Neural crest cell (in vitro differentiated cells): ENCODE results near the gene FANCC. TPM values are rescaled to one million over a fixed set of nuclear protein-coding genes. Genes with fewer than 3 reads are reported as not detected.
"Not testable (repeated sequence)": the region's sequence is repeated elsewhere in the genome, so short reads cannot be mapped to it uniquely, and the experiment has no call there.

Experiments used
- DNase-seq: peaks from one replicate; pipeline ENCODE4 v3.0.0; 2021; ENCODE audit warnings: low read depth, mixed read lengths, low spot score
- H3K27ac Mint-ChIP-seq: one replicate; pipeline ENCODE4 v1.8.0; 2021; ENCODE audit warnings: mild to moderate bottlenecking, mixed read lengths; ENCODE audit not compliant: unreplicated experiment
- H3K27me3 Mint-ChIP-seq: 2 replicates; pipeline ENCODE4 v1.8.0; 2021; ENCODE audit warnings: low read depth, mild to moderate bottlenecking, mixed read lengths
- H3K36me3 Mint-ChIP-seq: 2 replicates; pipeline ENCODE4 v1.8.0; 2021; ENCODE audit warnings: low read depth, mild to moderate bottlenecking, mixed read lengths
- H3K4me1 Mint-ChIP-seq: 2 replicates; pipeline ENCODE4 v1.8.0; 2021; ENCODE audit warnings: mixed read lengths
- H3K4me3 Mint-ChIP-seq: one replicate; pipeline ENCODE4 v1.8.0; 2021; ENCODE audit warnings: mild to moderate bottlenecking, mixed read lengths
- H3K9me3 Mint-ChIP-seq: 2 replicates; pipeline ENCODE4 v1.8.0; 2021; ENCODE audit warnings: mixed read lengths
- total RNA-seq: library from RNA; stranded (reverse); gene quantifications from 2 replicates; pipeline ENCODE4 v1.2.1, GENCODE V29; 2021
- TF ChIP-seq, protein P1 (sequence below): fragments of 200-600 bp; sonication (generic); conservative IDR thresholded peaks from 2 replicates; pipeline ENCODE4 v1.5.0; 2021; ENCODE audit warnings: antibody characterized with exemption, mild to moderate bottlenecking

The FANCC gene
- total RNA-seq, 1 donor from 2014 or later = 24.6 TPM

DNA sequence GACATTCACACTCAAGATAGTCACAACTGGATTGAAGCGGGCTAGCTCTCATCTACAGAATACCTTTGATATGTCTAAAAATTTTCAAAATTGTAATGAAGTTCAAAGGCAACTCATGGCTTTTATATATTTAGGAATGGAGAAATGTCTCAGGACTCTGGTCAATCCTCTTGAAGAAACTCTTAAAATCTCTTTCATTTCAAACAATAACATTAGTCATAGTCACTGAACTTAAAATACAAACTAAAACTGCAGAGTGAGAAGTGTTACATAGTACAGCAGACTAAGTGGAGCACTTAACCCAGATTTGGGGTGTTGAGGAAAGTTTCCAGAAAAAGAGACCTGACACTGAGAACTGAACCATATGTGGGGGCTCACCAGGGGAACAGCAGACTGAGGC, 20.7 kb downstream of the FANCC start:
- Mint-ChIP-seq H3K9me3 (peaks cover 3% of the 10 kb centered on the region), H3K4me3 (no peak overlapping the region), H3K36me3 (peaks cover 6% of the 10 kb centered on the region), H3K27ac (no peak overlapping the region), H3K27me3 (no peaks in the 10 kb centered on the region), H3K4me1 (peaks cover 11% of the 10 kb centered on the region)
- TF ChIP-seq, protein P1, sequence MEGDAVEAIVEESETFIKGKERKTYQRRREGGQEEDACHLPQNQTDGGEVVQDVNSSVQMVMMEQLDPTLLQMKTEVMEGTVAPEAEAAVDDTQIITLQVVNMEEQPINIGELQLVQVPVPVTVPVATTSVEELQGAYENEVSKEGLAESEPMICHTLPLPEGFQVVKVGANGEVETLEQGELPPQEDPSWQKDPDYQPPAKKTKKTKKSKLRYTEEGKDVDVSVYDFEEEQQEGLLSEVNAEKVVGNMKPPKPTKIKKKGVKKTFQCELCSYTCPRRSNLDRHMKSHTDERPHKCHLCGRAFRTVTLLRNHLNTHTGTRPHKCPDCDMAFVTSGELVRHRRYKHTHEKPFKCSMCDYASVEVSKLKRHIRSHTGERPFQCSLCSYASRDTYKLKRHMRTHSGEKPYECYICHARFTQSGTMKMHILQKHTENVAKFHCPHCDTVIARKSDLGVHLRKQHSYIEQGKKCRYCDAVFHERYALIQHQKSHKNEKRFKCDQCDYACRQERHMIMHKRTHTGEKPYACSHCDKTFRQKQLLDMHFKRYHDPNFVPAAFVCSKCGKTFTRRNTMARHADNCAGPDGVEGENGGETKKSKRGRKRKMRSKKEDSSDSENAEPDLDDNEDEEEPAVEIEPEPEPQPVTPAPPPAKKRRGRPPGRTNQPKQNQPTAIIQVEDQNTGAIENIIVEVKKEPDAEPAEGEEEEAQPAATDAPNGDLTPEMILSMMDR = no peak
- DNase-seq = no peak

GRCh38 chr9:95293296-95293695, 24.2 kb downstream of the FANCC start:
- not testable (repeated sequence) for H3K9me3 Mint-ChIP-seq, H3K27ac Mint-ChIP-seq, H3K36me3 Mint-ChIP-seq, DNase-seq, H3K4me3 Mint-ChIP-seq, H3K27me3 Mint-ChIP-seq
- H3K4me1 Mint-ChIP-seq = peaks cover 11% of the 10 kb centered on the region

DNA sequence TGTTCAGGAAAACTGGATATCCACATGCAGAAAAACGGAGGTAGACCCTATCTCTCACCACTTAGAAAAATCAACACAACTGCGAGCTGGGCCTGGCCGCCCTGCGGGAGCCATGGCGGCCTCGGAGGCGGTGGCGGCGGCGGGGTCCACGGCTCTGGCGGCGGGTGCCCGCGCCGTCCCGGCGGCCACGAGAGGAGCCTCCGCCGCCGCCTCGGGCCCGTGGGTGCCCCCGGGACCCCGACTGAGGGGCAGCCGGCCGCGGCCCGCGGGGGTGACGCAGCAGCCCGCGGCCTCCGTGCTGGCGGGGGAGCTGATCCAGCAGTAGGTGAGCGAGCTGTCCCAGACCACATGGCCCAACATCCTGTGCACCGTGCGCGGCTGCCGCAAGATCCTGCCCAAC, 25.3 kb downstream of the FANCC start:
- TF ChIP-seq, protein P1 = no peak
- H3K4me3 Mint-ChIP-seq = no peak overlapping the region
- peaks cover 6% of the 10 kb centered on the region for H3K36me3 Mint-ChIP-seq
- H3K9me3 Mint-ChIP-seq = peaks cover 8% of the 10 kb centered on the region
- no peaks in the 10 kb centered on the region for H3K27me3 Mint-ChIP-seq
- H3K4me1 Mint-ChIP-seq = peaks cover 9% of the 10 kb centered on the region
- DNase-seq = no peak
- no peak overlapping the region for H3K27ac Mint-ChIP-seq

- TF ChIP-seq, protein P1 = no peak
- no peak overlapping the region for H3K4me3 Mint-ChIP-seq
- no peak overlapping the region for H3K27ac Mint-ChIP-seq
- DNase-seq = no peak
- H3K27me3 Mint-ChIP-seq = no peaks in the 10 kb centered on the region
- peaks cover 8% of the 10 kb centered on the region for H3K9me3 Mint-ChIP-seq
- H3K36me3 Mint-ChIP-seq = peaks cover under 1% of the 10 kb centered on the region
- no peaks in the 10 kb centered on the region for H3K4me1 Mint-ChIP-seq
Observed at GRCh38 chr9:95286151-95286550, 31.4 kb downstream of the FANCC start.

DNA sequence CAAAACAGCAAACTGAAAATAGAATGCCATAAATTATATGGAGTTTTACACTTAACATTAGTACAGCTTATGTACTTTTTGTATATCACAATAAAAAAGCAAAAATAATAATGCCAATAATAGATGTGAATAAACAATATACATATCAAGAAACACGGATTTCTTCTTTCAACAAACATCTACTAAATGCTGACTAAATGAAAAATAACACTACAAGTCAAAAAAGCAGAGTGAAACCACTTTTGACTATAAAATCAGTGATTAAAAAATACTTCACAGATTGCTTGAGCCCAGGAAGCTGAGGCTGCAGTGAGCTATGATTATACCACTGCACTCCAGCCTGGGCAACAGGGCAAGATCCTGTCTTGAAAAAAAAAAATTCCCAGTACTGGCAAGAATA, 32.2 kb downstream of the FANCC start:
- H3K36me3 Mint-ChIP-seq = peaks cover 7% of the 10 kb centered on the region
- H3K4me1 Mint-ChIP-seq = no peaks in the 10 kb centered on the region

More for the DNA sequence above, 32.2 kb downstream of the FANCC start:
- Mint-ChIP-seq H3K4me3 (no peak overlapping the region), H3K9me3 (peaks cover 9% of the 10 kb centered on the region), H3K27me3 (no peaks in the 10 kb centered on the region), H3K27ac (no peak overlapping the region)
- TF ChIP-seq, protein P1 = no peak
- DNase-seq = no peak
